ENCODE data around the gene MXD4. TPM values are rescaled to one million over a fixed set of nuclear protein-coding genes. Genes with fewer than 3 reads are reported as not detected.

The MXD4 gene
- total and polyA plus RNA-seq, 12 donors = 13.9 to 245 (median 96.4) TPM

DNA sequence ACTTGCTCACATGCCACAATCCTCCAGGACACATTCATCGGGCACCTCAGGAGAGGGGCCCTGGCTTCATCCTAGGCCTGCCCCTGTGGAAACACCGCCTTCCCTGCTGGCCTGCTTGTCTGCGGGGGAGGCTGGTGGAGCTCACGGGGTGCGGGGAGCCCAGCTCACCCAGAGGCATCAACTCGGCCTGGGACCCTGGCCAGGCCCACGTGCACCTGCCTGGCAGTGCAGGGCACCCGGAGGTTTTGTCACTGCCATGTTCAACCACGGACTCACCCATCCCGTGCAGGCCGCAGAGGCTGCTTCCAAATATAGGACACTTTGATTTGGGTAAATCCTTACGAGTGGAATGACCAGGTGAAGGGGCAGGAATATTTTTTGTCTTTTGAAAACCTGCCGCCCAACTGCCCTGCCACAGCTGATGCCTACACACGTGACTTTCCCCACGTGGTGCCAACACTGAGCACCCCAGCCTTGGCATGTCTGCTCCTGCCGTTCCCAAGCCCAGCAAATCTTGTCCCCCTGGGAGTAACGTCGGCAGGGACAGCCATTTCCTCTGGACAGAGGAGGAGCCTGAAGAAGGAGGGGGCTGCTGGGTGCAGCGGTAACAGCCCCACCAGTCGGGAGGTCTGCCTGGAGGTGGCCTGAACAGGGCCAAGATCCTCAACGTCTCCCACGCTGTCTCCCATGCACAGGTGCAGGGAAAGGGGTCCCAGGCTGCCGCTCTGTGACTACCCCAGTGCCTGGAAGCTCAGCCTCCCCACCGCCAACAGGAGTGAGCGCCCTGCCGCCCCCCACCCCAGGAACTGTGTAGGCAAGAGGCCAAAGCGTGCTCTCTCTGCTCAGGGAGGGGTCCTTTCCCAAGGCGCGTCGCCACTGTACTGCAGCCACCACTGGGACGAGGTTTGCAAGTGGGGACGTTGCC is 8.5 kb downstream of the MXD4 start:
- peaks cover 27 to 41% of the 10 kb centered on the region in 2 donors for H3K4me1 ChIP-seq (replicated peaks in 1 of 2)
- intact Hi-C loops (cut with DNase I) = no loop called here
- no peak for TF ChIP-seq POLR2A (IDR thresholded peaks at IDR 0.05)
- TF ChIP-seq, protein P1, sequence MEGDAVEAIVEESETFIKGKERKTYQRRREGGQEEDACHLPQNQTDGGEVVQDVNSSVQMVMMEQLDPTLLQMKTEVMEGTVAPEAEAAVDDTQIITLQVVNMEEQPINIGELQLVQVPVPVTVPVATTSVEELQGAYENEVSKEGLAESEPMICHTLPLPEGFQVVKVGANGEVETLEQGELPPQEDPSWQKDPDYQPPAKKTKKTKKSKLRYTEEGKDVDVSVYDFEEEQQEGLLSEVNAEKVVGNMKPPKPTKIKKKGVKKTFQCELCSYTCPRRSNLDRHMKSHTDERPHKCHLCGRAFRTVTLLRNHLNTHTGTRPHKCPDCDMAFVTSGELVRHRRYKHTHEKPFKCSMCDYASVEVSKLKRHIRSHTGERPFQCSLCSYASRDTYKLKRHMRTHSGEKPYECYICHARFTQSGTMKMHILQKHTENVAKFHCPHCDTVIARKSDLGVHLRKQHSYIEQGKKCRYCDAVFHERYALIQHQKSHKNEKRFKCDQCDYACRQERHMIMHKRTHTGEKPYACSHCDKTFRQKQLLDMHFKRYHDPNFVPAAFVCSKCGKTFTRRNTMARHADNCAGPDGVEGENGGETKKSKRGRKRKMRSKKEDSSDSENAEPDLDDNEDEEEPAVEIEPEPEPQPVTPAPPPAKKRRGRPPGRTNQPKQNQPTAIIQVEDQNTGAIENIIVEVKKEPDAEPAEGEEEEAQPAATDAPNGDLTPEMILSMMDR (IDR thresholded peaks at IDR 0.05) = no peak
- peaks cover 0 to 72% of the 10 kb centered on the region in 2 donors for H3K36me3 ChIP-seq (replicated peaks in 1 of 2)
- WGBS, 4 donors = 80 to 85% (median 81%) methylated on average over 15 to 32 of the region's 32 CpGs
- peak in 4 of 7 donors; percentile 1 to 50 (median 20) for DNase-seq
- peak overlapping the region in 2 of 5 donors; percentile 14 to 34 for H3K27ac ChIP-seq
- H3K9me3 ChIP-seq (replicated peaks in 1 of 3) = no peaks in the 10 kb centered on the region
- H3K4me3 ChIP-seq = no peak overlapping the region
- H3K27me3 ChIP-seq = no peaks in the 10 kb centered on the region

DNA sequence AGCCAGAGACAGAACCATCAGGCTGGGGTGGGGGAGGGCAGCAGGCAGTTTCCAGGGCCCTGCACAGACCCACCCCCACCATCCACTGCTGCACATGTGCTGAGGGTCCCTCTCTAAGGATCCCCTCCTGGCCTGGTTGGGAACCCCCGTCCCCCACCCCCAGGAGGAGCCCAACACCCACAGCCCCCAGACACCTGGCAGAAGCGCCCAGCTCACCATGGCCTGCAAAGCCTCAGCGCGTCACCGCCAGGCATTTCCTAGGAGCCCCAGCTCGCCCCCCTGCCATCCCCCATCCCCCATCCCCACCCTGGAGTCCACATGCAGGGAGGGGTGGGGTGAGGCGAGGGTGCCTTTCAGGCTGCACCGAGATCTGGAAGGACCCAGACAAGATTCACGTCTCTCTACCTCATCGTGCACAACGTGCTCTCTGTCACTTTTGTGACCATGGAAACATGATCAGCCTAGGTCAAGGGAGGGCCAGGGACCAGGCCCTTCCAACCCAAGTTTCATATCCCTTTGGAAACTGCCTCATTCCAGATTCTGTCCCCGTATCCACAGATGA is 9.3 kb downstream of the MXD4 start:
- TF ChIP-seq POLR2A (IDR thresholded peaks at IDR 0.05) = no peak
- TF ChIP-seq, protein P1 (IDR thresholded peaks at IDR 0.05) = no peak
- no peak overlapping the region for H3K27ac ChIP-seq
- H3K27me3 ChIP-seq = no peaks in the 10 kb centered on the region
- intact Hi-C loops (cut with DNase I) = no loop called here
- DNase-seq = no peak
- WGBS, 4 donors = 66 to 80% (median 78%) methylated on average over 1 to 12 of the region's 12 CpGs
- H3K9me3 ChIP-seq (replicated peaks in 1 of 3) = no peaks in the 10 kb centered on the region
- H3K4me3 ChIP-seq = no peak overlapping the region
- H3K36me3 ChIP-seq (replicated peaks in 1 of 2) = peaks cover 0 to 75% of the 10 kb centered on the region in 2 donors
- H3K4me1 ChIP-seq (replicated peaks in 1 of 2) = peaks cover 20 to 33% of the 10 kb centered on the region in 2 donors

DNA sequence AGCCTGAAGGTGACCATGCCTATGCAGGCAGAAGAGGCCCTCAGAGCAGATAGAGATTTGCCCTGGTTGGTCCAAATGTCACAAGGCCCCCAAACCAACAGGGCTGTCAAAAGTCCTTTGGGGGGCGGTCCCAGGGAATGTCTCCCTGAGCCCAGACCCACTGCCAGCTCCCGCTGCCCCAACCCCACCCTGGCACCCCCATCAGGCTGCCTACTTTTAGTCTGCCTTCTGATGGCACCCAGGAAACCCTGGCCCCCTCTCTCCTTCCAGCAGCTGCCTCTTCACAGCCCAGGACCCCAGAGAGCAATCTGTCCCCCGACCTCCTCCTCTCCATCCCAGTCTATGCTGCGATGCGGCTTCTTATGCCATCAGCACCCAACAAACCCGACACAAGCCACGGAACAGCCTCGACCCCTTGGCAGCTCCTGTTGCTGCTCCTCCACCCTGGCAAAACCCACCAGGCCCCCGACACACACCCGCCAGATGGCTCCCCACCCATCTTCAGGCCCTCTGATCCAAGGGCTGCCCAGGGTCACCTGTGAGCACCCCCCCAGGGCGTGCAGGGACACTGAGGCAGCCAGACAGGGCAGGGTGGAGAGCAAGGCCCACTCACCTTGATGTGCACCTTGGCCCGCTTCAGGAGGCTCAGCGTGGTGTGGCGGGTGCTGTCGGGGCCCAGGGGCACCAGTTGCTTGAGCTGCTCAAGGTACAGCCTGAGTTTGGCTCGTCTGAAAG is 9.9 kb downstream of the MXD4 start:
- Histone ChIP-seq H3K36me3 (replicated peaks in 1 of 2) (peaks cover 0 to 77% of the 10 kb centered on the region in 2 donors), H3K4me1 (replicated peaks in 1 of 2) (peaks cover 14 to 27% of the 10 kb centered on the region in 2 donors), H3K4me3 (no peak overlapping the region), H3K9me3 (replicated peaks in 1 of 3) (no peaks in the 10 kb centered on the region), H3K27ac (no peak overlapping the region), H3K27me3 (no peaks in the 10 kb centered on the region)
- peak in 1 of 7 donors; percentile 42 for DNase-seq
- 89 to 100% (median 91%) methylated on average over 2 to 16 of the region's 16 CpGs for WGBS, 4 donors
- no peak for TF ChIP-seq POLR2A (IDR thresholded peaks at IDR 0.05)
- TF ChIP-seq, protein P1 (IDR thresholded peaks at IDR 0.05) = no peak
- intact Hi-C loops (cut with DNase I) = no loop called here

Data from adrenal gland (tissue), 12 donors.